Astrocyte (in vitro differentiated cells and primary cell): Measurements from ENCODE around the gene PAPPA2.

Experiments
- EZH2 ChIP-seq: IDR thresholded peaks from 2 replicates; pipeline ENCODE4 v1.6.1; 2012; ENCODE audit warnings: mild to moderate bottlenecking, low read length, inconsistent platforms; ENCODE audit not compliant: insufficient read depth
- TF ChIP-seq, protein P1 (sequence below): IDR thresholded peaks from 2 replicates; pipeline ENCODE4 v1.5.1; 2011; ENCODE audit warnings: low read depth, mild to moderate bottlenecking, inconsistent platforms, low read length, moderate library complexity; ENCODE audit not compliant: insufficient read depth

DNA sequence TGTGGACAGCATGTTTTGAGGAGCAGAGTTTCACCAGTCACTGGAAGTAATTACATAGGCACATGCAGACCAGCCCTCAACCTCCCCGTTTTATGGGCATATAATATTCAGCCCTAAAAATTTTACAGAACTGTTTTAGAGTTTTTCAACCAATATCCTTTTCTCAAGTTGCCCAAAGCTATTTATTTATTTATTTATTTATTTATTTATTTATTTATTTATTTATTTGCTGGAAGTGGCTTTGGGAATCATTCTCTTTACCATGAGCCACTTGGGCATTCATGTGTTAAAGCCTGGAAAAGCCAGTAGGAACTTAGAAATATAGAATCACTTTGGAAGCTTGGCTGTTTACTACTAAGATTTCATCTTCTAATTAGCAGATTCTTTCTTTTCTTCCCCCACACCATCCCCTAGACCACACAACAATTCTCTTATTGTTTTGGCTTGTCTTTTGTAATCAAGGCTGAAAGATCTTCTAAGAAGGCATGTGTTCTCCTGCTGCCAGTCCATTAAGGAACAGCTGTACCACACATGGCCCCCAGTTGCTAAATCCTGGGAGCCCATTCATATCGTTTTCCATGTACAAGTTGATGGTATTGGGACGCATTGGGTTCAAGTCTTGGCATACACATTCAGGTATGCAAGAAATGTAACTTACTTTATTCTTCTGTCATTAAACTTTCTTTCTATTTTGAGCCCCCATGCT, 220.0 kb downstream of the PAPPA2 start:
- TF ChIP-seq EZH2 = no peak
- TF ChIP-seq, protein P1, sequence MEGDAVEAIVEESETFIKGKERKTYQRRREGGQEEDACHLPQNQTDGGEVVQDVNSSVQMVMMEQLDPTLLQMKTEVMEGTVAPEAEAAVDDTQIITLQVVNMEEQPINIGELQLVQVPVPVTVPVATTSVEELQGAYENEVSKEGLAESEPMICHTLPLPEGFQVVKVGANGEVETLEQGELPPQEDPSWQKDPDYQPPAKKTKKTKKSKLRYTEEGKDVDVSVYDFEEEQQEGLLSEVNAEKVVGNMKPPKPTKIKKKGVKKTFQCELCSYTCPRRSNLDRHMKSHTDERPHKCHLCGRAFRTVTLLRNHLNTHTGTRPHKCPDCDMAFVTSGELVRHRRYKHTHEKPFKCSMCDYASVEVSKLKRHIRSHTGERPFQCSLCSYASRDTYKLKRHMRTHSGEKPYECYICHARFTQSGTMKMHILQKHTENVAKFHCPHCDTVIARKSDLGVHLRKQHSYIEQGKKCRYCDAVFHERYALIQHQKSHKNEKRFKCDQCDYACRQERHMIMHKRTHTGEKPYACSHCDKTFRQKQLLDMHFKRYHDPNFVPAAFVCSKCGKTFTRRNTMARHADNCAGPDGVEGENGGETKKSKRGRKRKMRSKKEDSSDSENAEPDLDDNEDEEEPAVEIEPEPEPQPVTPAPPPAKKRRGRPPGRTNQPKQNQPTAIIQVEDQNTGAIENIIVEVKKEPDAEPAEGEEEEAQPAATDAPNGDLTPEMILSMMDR = no peak
